PC-3 (cell line): ENCODE measurements around the gene CSNK2A1.

ENCODE experiments used
- CTCF ChIP-seq: fragments of 300-600 bp; sonication (generic); conservative IDR thresholded peaks from 2 replicates; pipeline ENCODE4 v1.5.1; 2017; ENCODE audit warnings: antibody characterized with exemption, low read depth, mild to moderate bottlenecking, low read length
- EZH2phosphoT487 ChIP-seq: fragments of 300-600 bp; sonication (generic); IDR thresholded peaks from 2 replicates; pipeline ENCODE4 v1.6.1; 2018; ENCODE audit warnings: mild to moderate bottlenecking, antibody characterized with exemption, low read length, borderline replicate concordance

GRCh38 chr20:513429-513828, 30.2 kb downstream of the CSNK2A1 start:
- TF ChIP-seq CTCF (no peak), EZH2phosphoT487 (no peak)
